ENCODE data around the gene YEATS4. TPM values are rescaled to one million over a fixed set of nuclear protein-coding genes. Genes with fewer than 3 reads are reported as not detected.

Gene YEATS4
- polyA plus RNA-seq, 2 of the 4 experiments (the other 2 are of a cell fraction): 41.7 to 70.1 TPM

- POLR2A ChIA-PET: no interaction called here
- CTCF ChIA-PET: interaction anchor here (9.4 kb wide), 1 partner anchor 179 kb away, joined by 78 read pairs; no protein-coding TSS in a partner anchor
- 96% methylated on average over 1 of the region's 1 CpG for WGBS (ENCODE audit: missing lambda C conversion rate)
Observed at GRCh38 chr12:69392179-69392928, 32.8 kb downstream of the YEATS4 start.

DNA sequence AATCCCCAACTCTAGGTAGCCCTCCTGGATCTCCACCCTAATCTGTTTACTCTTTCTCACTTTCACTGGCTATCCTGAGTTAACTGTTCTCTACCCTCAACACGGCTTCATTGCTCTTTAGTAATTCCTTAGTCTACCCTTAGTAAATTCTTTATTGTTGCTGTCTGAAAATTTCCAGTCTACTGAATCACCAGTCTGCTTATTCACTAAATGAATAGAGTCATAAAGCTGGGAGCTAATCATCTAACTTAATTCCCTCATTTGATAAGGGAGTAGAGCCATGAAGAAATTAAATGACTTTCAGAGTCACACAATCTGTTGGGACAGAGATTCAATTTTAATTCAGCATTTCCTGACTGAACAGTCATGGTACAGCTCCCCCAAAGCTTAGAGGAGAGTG lies 36.5 kb downstream of the YEATS4 start:
- Histone ChIP-seq H3K4me2 (no peak overlapping the region), H3K27ac (no peak overlapping the region), H3K4me3 (no peak overlapping the region), H3K4me1 (peaks cover 9% of the 10 kb centered on the region; the same call in 1 of the 3 replicates), H3K9me3 (peaks cover 11% of the 10 kb centered on the region; the same call in 1 of the 3 replicates)
- WGBS (ENCODE audit: missing lambda C conversion rate): 62% methylated on average over 1 of the region's 1 CpG
- POLR2A ChIA-PET: no interaction called here
- no peak for TF ChIP-seq NPAS2 (CRISPR knock-in tag; IDR thresholded peaks at IDR 0.05; ENCODE audit: borderline replicate concordance)
- TF ChIP-seq MYC (IDR thresholded peaks at IDR 0.05; ENCODE audit: borderline replicate concordance, low read length): no peak
- no peak for TF ChIP-seq FOSB (CRISPR knock-in tag; IDR thresholded peaks at IDR 0.05)
- no peak for TF ChIP-seq RFX5 (IDR thresholded peaks at IDR 0.05)
- no peak for TF ChIP-seq CEBPB (IDR thresholded peaks at IDR 0.05)
- peak; percentile 23 for FAIRE-seq
- no peak for ATAC-seq
- CTCF ChIA-PET: interaction anchor here (0.6 kb wide), 1 partner anchor 49 kb away, joined by 3 read pairs; no protein-coding TSS in a partner anchor
- no peak for DNase-seq (ENCODE audit: low read depth in 1 of 2, low spot score in 1 of 2)

More at GRCh38 chr12:69392179-69392928, 32.8 kb downstream of the YEATS4 start:
- no peak overlapping the region for H3K27ac ChIP-seq
- peaks cover 20% of the 10 kb centered on the region for H3K4me1 ChIP-seq
- no peak for TF ChIP-seq EP300 (IDR thresholded peaks at IDR 0.05)
- no peak for TF ChIP-seq KDM1A (IDR thresholded peaks at IDR 0.05; ENCODE audit: low read depth)
- TF ChIP-seq, protein P1, sequence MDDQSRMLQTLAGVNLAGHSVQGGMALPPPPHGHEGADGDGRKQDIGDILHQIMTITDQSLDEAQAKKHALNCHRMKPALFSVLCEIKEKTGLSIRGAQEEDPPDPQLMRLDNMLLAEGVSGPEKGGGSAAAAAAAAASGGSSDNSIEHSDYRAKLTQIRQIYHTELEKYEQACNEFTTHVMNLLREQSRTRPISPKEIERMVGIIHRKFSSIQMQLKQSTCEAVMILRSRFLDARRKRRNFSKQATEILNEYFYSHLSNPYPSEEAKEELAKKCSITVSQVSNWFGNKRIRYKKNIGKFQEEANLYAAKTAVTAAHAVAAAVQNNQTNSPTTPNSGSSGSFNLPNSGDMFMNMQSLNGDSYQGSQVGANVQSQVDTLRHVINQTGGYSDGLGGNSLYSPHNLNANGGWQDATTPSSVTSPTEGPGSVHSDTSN (IDR thresholded peaks at IDR 0.05): no peak
- no peak for TF ChIP-seq ZNF302 (CRISPR knock-in tag; IDR thresholded peaks at IDR 0.05)
- ATAC-seq (no peak), DNase-seq (ENCODE audit: low read depth in 1 of 2, low spot score in 1 of 2) (no peak), FAIRE-seq (peak; percentile 91)
- no peak overlapping the region for H3K4me3 ChIP-seq
- H3K4me2 ChIP-seq: no peak overlapping the region
- peaks cover 11% of the 10 kb centered on the region; the same call in 1 of the 3 replicates for H3K9me3 ChIP-seq

DNA sequence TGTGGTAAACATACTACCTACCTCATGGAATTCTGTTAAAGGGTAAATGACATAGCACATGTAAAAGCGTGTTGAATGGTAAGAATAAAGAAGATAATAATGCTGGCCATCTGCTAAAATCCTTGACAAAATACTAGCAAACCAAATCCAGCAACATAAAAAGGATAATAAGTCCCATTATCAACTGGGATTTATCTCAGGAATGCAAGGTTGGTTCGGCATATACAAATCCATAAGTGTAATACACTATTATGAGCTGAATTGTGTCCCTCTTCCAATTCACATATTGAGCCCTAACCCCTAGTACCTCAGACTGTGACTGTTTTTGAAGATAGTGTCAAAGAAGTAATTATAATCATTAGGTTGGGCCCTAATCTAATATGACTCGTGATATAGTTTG lies 37.4 kb downstream of the YEATS4 start:
- peaks cover 9% of the 10 kb centered on the region; the same call in 1 of the 3 replicates for H3K4me1 ChIP-seq
- DNase-seq (ENCODE audit: low read depth in 1 of 2, low spot score in 1 of 2) (no peak), ATAC-seq (no peak), FAIRE-seq (no peak)
- H3K4me3 ChIP-seq: no peak overlapping the region
- no peak overlapping the region for H3K4me2 ChIP-seq
- no peak overlapping the region for H3K27ac ChIP-seq
- peaks cover 11% of the 10 kb centered on the region; the same call in 1 of the 3 replicates for H3K9me3 ChIP-seq
- ChIA-PET CTCF (no interaction called here), POLR2A (no interaction called here)
- TF ChIP-seq NFE2L2 (conservative IDR thresholded peaks at IDR 0.05; ENCODE audit: low read length): no peak
- no peak for TF ChIP-seq MAZ (IDR thresholded peaks at IDR 0.05; ENCODE audit: borderline replicate concordance, low read depth, low read length)
- no peak for TF ChIP-seq EP300 (IDR thresholded peaks at IDR 0.05)
- 96% methylated on average over 3 of the region's 3 CpGs for WGBS (ENCODE audit: missing lambda C conversion rate)

GRCh38 chr12:69397978-69398377 lies 38.4 kb downstream of the YEATS4 start:
- Histone ChIP-seq H3K4me2 (no peak overlapping the region), H3K4me3 (no peak overlapping the region), H3K9me3 (peaks cover 11% of the 10 kb centered on the region; the same call in 1 of the 3 replicates), H3K4me1 (peaks cover 5% of the 10 kb centered on the region; the same call in 1 of the 3 replicates), H3K27ac (no peak overlapping the region)
- no peak for ATAC-seq
- no peak for FAIRE-seq
- WGBS (ENCODE audit: missing lambda C conversion rate): 87% methylated on average over 3 of the region's 3 CpGs
- ChIA-PET CTCF (no interaction called here), POLR2A (no interaction called here)
- DNase-seq (ENCODE audit: low read depth in 1 of 2, low spot score in 1 of 2): no peak
- TF ChIP-seq, protein P2, sequence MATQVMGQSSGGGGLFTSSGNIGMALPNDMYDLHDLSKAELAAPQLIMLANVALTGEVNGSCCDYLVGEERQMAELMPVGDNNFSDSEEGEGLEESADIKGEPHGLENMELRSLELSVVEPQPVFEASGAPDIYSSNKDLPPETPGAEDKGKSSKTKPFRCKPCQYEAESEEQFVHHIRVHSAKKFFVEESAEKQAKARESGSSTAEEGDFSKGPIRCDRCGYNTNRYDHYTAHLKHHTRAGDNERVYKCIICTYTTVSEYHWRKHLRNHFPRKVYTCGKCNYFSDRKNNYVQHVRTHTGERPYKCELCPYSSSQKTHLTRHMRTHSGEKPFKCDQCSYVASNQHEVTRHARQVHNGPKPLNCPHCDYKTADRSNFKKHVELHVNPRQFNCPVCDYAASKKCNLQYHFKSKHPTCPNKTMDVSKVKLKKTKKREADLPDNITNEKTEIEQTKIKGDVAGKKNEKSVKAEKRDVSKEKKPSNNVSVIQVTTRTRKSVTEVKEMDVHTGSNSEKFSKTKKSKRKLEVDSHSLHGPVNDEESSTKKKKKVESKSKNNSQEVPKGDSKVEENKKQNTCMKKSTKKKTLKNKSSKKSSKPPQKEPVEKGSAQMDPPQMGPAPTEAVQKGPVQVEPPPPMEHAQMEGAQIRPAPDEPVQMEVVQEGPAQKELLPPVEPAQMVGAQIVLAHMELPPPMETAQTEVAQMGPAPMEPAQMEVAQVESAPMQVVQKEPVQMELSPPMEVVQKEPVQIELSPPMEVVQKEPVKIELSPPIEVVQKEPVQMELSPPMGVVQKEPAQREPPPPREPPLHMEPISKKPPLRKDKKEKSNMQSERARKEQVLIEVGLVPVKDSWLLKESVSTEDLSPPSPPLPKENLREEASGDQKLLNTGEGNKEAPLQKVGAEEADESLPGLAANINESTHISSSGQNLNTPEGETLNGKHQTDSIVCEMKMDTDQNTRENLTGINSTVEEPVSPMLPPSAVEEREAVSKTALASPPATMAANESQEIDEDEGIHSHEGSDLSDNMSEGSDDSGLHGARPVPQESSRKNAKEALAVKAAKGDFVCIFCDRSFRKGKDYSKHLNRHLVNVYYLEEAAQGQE (IDR thresholded peaks at IDR 0.05): no peak
- TF ChIP-seq NFE2L2 (conservative IDR thresholded peaks at IDR 0.05; ENCODE audit: low read length) (no peak), SMC3 (IDR thresholded peaks at IDR 0.05) (no peak), TP53 (CRISPR knock-in tag; IDR thresholded peaks at IDR 0.05) (no peak), HDAC2 (IDR thresholded peaks at IDR 0.05) (no peak), ZSCAN20 (CRISPR knock-in tag; IDR thresholded peaks at IDR 0.05) (no peak), EP300 (IDR thresholded peaks at IDR 0.05) (no peak), ZNF302 (CRISPR knock-in tag; IDR thresholded peaks at IDR 0.05) (no peak), HOXB5 (CRISPR knock-in tag; IDR thresholded peaks at IDR 0.05) (no peak), RFX5 (IDR thresholded peaks at IDR 0.05) (no peak), SREBF2 (IDR thresholded peaks at IDR 0.05) (no peak), EHMT2 (IDR thresholded peaks at IDR 0.05; ENCODE audit: low read depth) (no peak), KDM1A (IDR thresholded peaks at IDR 0.05; ENCODE audit: low read depth) (no peak), RCOR1 (IDR thresholded peaks at IDR 0.05; ENCODE audit: low read depth, low read length) (no peak), GATA3 (IDR thresholded peaks at IDR 0.05; ENCODE audit: borderline replicate concordance) (no peak), EHF (CRISPR knock-in tag; IDR thresholded peaks at IDR 0.05) (no peak)
- TF ChIP-seq, protein P1 (IDR thresholded peaks at IDR 0.05): no peak

Data from A549 (cell line).